Bronchial epithelial cell (primary cell): ENCODE results near the gene PHACTR3. TPM values are rescaled to one million over a fixed set of nuclear protein-coding genes. Genes with fewer than 3 reads are reported as not detected.
A peak's percentile ranks its signal among the peaks of the same experiment; 100 is the strongest.

Source experiments
- DNase-seq: peaks from one replicate; pipeline ENCODE4 v3.0.0-alpha.2; 2010; ENCODE audit warnings: low read depth
- FAIRE-seq: peaks from 2 replicates; lab custom pipeline; 2011; peaks lifted over from hg19 to GRCh38; lab: Jason Lieb, UNC
- H3K27me3 ChIP-seq: 2 replicates; pipeline ENCODE4 v1.5.1; 2011; ENCODE audit warnings: low read length; ENCODE audit not compliant: control insufficient read depth, insufficient read depth
- H3K36me3 ChIP-seq: 2 replicates; pipeline ENCODE4 v1.5.1; 2011; ENCODE audit warnings: low read length; ENCODE audit not compliant: control insufficient read depth, insufficient read depth
- H3K4me3 ChIP-seq: 2 replicates; pipeline ENCODE4 v1.5.1; 2011; ENCODE audit warnings: mild to moderate bottlenecking, low read depth, low read length, control low read depth
- CTCF ChIP-seq: IDR thresholded peaks from 2 replicates; pipeline ENCODE4 v1.5.1; 2011; ENCODE audit warnings: mild to moderate bottlenecking, moderate library complexity, low read length, control low read depth, inconsistent platforms; ENCODE audit not compliant: insufficient read depth, severe bottlenecking
- total RNA-seq: library from RNA; depleted of rRNA; stranded (reverse); fragments of >200 nt; gene quantifications from 2 replicates; pipeline ENCODE4 v1.2.1, GENCODE V29; 2014

Gene PHACTR3
- total RNA-seq, 1 donor from 2014 or later: 15.0 TPM

DNA sequence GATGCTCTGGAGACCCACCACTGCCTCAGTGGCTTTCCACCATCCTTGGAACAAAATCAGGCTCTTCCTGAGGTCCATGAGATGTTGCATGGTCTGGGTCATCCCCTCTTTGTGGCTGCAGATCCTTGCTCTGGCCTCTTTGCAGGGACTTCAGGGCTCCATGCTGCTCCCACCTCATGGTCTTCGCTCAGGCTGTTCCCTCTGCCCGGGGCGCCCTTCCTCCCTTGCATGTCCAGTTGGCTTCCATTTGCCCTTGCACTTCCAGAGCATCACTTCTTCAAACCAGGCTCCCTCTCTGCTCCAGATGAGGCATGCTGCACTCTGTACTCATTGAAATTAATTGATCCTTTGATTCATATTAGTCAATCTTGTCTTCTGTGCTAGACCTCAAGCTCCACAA lies 4.4 kb upstream of the PHACTR3 start:
- peaks cover 7% of the 10 kb centered on the region for H3K27me3 ChIP-seq

GRCh38 chr20:59600472-59600871 lies 3.9 kb upstream of the PHACTR3 start:
- FAIRE-seq (no peak), DNase-seq (no peak)
- H3K27me3 ChIP-seq: peaks cover 9% of the 10 kb centered on the region
- no peak for TF ChIP-seq CTCF
- H3K4me3 ChIP-seq: no peak overlapping the region
- no peaks in the 10 kb centered on the region for H3K36me3 ChIP-seq

More for the DNA sequence above, 4.4 kb upstream of the PHACTR3 start:
- Histone ChIP-seq H3K36me3 (no peaks in the 10 kb centered on the region), H3K4me3 (no peak overlapping the region)
- no peak for TF ChIP-seq CTCF
- DNase-seq (no peak), FAIRE-seq (no peak)

DNA sequence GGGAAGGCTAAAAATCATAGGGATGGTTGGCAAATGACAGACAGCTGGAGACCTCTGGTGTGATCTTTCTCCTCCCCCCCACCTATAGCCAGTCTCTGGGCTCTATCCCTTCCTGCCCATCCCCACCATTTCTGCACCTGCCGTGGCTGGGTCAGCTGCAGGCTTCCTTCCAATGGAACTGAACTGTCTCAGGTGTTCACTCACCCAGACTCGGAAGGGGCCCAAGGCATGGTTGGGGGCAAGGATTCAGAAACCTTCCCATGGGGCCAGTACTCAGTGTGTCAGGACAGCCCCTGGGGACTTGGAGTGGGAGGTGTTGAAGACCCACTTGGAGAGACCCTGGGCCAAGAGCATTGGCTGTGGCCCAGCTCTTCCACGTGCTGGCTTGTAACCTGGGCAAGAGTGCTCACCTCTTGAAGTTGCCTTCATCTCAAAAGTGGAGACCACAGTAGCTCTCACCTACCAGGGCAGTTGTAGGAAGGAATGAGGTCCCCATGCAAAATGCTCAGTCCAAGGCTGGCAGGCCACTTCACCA lies 1.7 kb upstream of the PHACTR3 start:
- Histone ChIP-seq H3K36me3 (no peaks in the 10 kb centered on the region), H3K4me3 (no peak overlapping the region), H3K27me3 (peaks cover 9% of the 10 kb centered on the region)
- no peak for TF ChIP-seq CTCF
- no peak for DNase-seq
- FAIRE-seq: peak; percentile 75

DNA sequence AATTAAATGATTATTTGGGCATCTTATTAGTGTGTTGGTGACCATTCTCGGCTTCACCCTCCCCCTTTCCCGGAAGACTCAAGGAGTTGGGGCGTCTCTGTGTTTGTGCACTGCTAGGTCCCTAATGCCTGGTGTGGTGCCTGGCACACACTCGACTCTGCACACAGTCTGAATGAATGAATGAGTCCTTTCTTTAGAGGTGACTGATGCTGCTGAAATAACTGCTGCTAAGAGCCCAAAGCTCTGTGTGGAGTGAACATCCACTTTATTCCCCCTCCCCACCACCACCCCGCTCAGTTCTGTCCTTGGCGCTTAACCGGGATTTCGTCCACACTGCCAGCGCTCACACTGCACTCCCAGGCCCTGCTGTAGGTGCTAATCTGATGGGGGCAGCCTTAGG lies 1.2 kb upstream of the PHACTR3 start:
- FAIRE-seq (no peak), DNase-seq (no peak)
- no peak for TF ChIP-seq CTCF
- Histone ChIP-seq H3K27me3 (peaks cover 9% of the 10 kb centered on the region), H3K4me3 (no peak overlapping the region), H3K36me3 (no peaks in the 10 kb centered on the region)

- no peak for FAIRE-seq
- Histone ChIP-seq H3K4me3 (no peak overlapping the region), H3K27me3 (peaks cover 9% of the 10 kb centered on the region), H3K36me3 (no peaks in the 10 kb centered on the region)
- no peak for TF ChIP-seq CTCF
- no peak for DNase-seq
Observed at GRCh38 chr20:59604741-59605600, 631 bp downstream of the PHACTR3 start.
